GM20000 (cell line): Measurements from ENCODE around the gene TTLL10.

ENCODE experiments used
- DNase-seq: peaks from one replicate; pipeline ENCODE4 v3.0.0; 2012; ENCODE audit warnings: low spot score
- TF ChIP-seq, protein P1 (sequence below): IDR thresholded peaks from 2 replicates; pipeline ENCODE4 v1.5.1; 2012; ENCODE audit warnings: mild to moderate bottlenecking, control low read depth; ENCODE audit errors: extremely low read depth, missing control alignments

Gene TTLL10

DNA sequence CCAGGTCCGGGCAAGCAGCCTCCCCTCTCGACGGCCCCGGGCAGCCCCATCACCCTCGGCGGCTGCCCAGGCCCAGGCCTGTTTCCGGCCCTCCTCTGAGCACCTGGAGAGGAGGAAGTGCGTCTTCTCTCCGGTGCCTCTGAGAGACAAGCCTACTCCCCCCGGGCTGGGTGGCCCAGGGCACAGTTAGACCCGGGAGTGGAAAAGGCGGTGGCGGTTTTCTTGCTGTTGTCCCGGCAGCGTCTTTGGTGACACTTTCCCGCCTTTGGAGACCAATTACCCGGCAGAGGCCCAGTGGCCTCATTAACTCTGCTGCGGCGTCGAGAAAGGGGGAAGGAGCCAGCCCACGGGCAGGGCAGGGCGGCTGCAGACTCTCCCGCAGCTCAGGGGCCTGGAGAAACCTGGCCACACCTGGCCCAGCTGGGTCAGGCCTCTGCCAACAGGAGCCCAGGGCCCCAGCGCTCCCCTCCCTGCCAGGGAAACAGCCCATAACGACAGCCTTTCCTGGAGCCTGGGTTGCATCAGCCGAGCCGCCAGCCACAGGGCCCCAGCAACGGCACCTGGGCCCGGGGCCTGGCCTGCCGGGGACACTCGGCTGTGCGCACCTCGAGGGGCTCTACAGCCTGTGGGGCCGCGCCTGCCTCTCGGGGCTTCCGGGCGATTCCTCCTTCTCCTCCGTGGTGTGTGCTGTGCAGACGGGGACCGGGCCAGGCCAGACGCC is 29.4 kb upstream of the TTLL10 start:
- peak; percentile 84 for DNase-seq
- TF ChIP-seq, protein P1, sequence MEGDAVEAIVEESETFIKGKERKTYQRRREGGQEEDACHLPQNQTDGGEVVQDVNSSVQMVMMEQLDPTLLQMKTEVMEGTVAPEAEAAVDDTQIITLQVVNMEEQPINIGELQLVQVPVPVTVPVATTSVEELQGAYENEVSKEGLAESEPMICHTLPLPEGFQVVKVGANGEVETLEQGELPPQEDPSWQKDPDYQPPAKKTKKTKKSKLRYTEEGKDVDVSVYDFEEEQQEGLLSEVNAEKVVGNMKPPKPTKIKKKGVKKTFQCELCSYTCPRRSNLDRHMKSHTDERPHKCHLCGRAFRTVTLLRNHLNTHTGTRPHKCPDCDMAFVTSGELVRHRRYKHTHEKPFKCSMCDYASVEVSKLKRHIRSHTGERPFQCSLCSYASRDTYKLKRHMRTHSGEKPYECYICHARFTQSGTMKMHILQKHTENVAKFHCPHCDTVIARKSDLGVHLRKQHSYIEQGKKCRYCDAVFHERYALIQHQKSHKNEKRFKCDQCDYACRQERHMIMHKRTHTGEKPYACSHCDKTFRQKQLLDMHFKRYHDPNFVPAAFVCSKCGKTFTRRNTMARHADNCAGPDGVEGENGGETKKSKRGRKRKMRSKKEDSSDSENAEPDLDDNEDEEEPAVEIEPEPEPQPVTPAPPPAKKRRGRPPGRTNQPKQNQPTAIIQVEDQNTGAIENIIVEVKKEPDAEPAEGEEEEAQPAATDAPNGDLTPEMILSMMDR: no peak

DNA sequence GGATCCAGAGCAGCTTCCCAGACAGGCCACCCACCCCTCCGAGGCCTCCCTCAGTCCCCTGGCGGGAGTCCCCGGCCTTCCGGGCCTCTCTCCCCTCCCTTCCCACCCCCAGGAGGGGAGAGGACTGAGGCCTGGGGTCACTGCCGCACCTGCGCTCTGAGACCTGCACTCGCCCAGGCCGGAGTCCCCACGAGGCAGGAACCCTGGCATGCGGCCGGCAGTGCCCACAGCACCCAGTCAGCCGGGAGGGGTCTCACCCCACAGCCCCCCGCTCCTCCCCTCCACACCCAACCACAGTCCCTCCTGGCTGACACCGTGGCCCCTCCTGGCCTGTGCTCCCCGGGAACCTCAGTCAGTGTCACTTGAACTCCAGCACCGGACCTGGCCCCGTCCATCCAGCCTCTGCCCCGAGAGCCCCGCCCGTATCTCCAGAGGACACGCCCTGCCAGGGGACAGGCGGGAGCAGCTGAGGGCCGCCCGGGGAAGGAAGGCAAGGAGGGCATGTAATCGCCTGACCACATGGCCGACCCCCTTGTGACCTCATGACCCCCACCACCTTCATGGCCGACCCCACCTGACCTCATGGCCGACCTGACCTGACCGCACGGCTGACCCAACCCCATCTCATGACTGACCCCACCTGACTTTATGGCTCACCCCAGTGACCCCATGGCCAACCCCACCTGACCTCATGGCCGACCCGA is 28.7 kb upstream of the TTLL10 start:
- TF ChIP-seq, protein P1: no peak
- DNase-seq: no peak

GRCh38 chr1:1145547-1145914 is 28.1 kb upstream of the TTLL10 start:
- TF ChIP-seq, protein P1: no peak
- DNase-seq: no peak

DNA sequence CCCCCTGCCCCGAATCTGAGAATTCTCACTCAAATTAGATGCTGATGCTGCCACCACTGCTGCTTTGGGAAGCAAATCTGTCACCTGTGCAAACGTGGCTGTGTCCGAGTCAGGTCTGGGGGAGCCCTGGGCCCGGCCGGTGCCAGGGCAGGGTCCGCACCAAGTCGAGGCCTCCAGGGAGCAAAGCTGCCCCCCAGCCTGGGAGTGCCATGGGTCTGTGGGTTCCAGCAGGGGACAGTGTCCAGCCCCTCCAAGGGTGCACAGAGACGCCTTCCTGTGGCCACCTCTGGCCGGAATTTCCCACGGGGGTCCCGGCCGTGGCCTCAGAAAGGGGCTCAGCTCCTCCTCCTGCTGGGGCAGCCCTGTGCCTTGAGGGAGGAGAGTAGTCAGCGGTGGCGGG is 27.7 kb upstream of the TTLL10 start:
- TF ChIP-seq, protein P1: no peak
- no peak for DNase-seq

DNA sequence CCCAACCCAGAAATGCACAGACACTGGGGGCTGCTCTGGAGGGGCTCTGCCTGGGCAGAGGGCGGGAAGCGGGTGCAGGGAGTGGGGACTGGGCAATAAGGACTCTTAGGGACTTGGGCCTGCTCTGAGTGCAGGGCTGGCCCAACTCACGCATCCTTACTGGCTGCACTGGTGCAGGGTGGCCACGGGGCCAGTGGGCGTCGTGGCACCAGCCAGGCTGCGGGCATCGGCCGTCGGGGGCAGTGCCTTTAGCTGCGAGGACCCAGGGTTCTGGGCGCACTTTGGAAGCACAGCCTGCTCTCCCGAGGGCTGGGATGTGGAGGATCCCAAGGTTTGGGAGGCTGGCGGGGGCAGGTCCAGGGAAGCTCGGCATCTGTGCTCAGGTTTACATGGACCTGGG is 27.1 kb upstream of the TTLL10 start:
- no peak for DNase-seq
- TF ChIP-seq, protein P1: no peak

- TF ChIP-seq, protein P1: no peak
- DNase-seq: no peak
These were observed 25.6 kb upstream of the TTLL10 start for GRCh38 chr1:1148061-1148460.

DNA sequence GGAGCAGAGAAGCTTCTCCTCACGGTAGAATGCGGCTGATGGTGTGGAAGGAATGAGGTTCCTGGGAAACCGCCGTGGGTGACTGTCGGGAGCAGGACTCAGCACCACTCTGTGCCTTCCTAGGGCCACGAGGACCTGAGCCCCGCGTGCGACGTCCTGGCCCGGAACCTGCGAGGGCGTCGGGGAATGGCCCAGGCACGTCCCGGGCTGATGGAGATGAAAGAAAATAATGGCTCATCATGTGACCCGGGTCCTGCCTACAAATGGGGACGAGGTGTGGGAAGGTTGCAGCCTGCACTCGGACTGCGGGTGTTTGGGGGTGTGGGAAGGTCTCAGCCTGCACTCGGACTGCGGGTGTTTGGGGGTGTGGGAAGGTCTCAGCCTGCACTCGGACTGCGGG is 25.1 kb upstream of the TTLL10 start:
- DNase-seq: no peak
- TF ChIP-seq, protein P1: no peak
